ENCODE data around the gene CDCP1. TPM values are rescaled to one million over a fixed set of nuclear protein-coding genes. Genes with fewer than 3 reads are reported as not detected.

The CDCP1 gene
- total RNA-seq, 1 donor from 2014 or later = 0.25 TPM

- no peak for DNase-seq
- intact Hi-C loops (cut with micrococcal nuclease) = no loop called here
- H3K36me3 ChIP-seq = no peaks in the 10 kb centered on the region
- H3K27ac ChIP-seq (replicated peaks) = no peak overlapping the region
- peaks cover 9% of the 10 kb centered on the region for H3K27me3 ChIP-seq (ENCODE audit: low read depth)
- TF ChIP-seq, protein P1, sequence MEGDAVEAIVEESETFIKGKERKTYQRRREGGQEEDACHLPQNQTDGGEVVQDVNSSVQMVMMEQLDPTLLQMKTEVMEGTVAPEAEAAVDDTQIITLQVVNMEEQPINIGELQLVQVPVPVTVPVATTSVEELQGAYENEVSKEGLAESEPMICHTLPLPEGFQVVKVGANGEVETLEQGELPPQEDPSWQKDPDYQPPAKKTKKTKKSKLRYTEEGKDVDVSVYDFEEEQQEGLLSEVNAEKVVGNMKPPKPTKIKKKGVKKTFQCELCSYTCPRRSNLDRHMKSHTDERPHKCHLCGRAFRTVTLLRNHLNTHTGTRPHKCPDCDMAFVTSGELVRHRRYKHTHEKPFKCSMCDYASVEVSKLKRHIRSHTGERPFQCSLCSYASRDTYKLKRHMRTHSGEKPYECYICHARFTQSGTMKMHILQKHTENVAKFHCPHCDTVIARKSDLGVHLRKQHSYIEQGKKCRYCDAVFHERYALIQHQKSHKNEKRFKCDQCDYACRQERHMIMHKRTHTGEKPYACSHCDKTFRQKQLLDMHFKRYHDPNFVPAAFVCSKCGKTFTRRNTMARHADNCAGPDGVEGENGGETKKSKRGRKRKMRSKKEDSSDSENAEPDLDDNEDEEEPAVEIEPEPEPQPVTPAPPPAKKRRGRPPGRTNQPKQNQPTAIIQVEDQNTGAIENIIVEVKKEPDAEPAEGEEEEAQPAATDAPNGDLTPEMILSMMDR (IDR thresholded peaks at IDR 0.05; ENCODE audit: borderline replicate concordance) = no peak
- no peaks in the 10 kb centered on the region for H3K4me1 ChIP-seq
- no peaks in the 10 kb centered on the region for H3K9me3 ChIP-seq (replicated peaks)
- no peak overlapping the region for H3K4me3 ChIP-seq
Observed at GRCh38 chr3:45188719-45189659, 42.8 kb upstream of the CDCP1 start.

- Histone ChIP-seq H3K4me3 (no peak overlapping the region), H3K9me3 (replicated peaks) (no peaks in the 10 kb centered on the region), H3K27me3 (ENCODE audit: low read depth) (peaks cover 4% of the 10 kb centered on the region), H3K36me3 (no peaks in the 10 kb centered on the region), H3K4me1 (no peaks in the 10 kb centered on the region), H3K27ac (replicated peaks) (no peak overlapping the region)
- TF ChIP-seq, protein P1 (IDR thresholded peaks at IDR 0.05; ENCODE audit: borderline replicate concordance) = no peak
- DNase-seq = no peak
- intact Hi-C loops (cut with micrococcal nuclease) = no loop called here
Observed at GRCh38 chr3:45187694-45188141, 41.5 kb upstream of the CDCP1 start.

DNA sequence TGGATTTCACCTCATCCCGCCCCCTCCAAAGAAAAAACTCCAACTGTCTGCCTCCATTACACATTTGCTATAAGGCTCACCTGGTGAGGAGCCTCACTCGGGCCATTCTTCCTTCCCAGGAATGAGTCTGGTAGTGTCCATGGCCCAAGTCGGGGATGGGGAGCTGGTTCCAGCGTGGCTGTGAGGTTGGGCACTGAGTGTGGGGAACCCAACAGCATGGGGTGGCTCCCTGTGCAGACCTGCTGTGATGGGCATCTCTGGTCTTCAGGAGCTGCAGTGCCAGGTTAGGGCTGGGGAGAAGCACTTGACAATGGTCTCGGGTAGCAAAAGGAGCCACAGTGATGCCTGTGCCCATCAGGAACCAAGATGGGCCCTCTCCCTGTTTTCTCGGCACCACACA is 40.7 kb upstream of the CDCP1 start:
- H3K9me3 ChIP-seq (replicated peaks) = no peaks in the 10 kb centered on the region
- H3K27me3 ChIP-seq (ENCODE audit: low read depth) = no peaks in the 10 kb centered on the region
- no peak for DNase-seq
- H3K4me3 ChIP-seq = no peak overlapping the region
- TF ChIP-seq, protein P1 (IDR thresholded peaks at IDR 0.05; ENCODE audit: borderline replicate concordance) = no peak
- H3K36me3 ChIP-seq = no peaks in the 10 kb centered on the region
- no peak overlapping the region for H3K27ac ChIP-seq (replicated peaks)
- intact Hi-C loops (cut with micrococcal nuclease) = no loop called here
- H3K4me1 ChIP-seq = no peaks in the 10 kb centered on the region

- TF ChIP-seq, protein P1 (IDR thresholded peaks at IDR 0.05; ENCODE audit: borderline replicate concordance) = no peak
- intact Hi-C loops (cut with micrococcal nuclease) = no loop called here
- Histone ChIP-seq H3K4me1 (no peaks in the 10 kb centered on the region), H3K9me3 (replicated peaks) (no peaks in the 10 kb centered on the region), H3K36me3 (no peaks in the 10 kb centered on the region), H3K27me3 (ENCODE audit: low read depth) (peaks cover 9% of the 10 kb centered on the region), H3K4me3 (no peak overlapping the region), H3K27ac (replicated peaks) (no peak overlapping the region)
- no peak for DNase-seq
Observed at GRCh38 chr3:45185461-45185860, 39.3 kb upstream of the CDCP1 start.

- Histone ChIP-seq H3K4me3 (no peak overlapping the region), H3K9me3 (replicated peaks) (no peaks in the 10 kb centered on the region), H3K27ac (replicated peaks) (no peak overlapping the region), H3K4me1 (no peaks in the 10 kb centered on the region), H3K27me3 (ENCODE audit: low read depth) (peaks cover 11% of the 10 kb centered on the region), H3K36me3 (no peaks in the 10 kb centered on the region)
- intact Hi-C loops (cut with micrococcal nuclease) = no loop called here
- TF ChIP-seq, protein P1 (IDR thresholded peaks at IDR 0.05; ENCODE audit: borderline replicate concordance) = no peak
- no peak for DNase-seq
Observed at GRCh38 chr3:45185052-45185451, 38.9 kb upstream of the CDCP1 start.

Data from left ventricle myocardium inferior (tissue), 1 donor.